ENCODE data around the gene RPS6KA5.

RPS6KA5 gene

DNA sequence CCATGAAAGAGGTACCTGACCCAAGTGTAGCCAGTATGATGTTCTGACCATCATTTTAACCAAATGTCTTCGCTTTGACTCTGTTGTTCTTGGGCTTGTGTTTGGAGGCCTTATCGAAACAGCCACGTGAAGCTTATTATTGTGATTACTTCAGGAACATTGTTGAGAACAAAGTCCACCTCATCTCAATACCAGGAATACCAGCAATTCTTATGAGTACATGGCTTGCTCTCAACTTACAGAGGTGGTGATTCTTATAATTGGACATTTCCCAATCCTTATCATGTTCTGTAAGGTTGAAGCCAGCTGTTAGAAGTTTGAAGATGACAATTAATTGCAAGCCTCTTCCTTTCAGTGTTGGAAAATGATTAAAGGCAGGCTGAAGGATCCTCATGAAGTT is 21.8 kb upstream of the RPS6KA5 start:
- DNase-seq (no peak), ATAC-seq (ENCODE audit: insufficient read depth, low read depth) (no peak)
- Histone ChIP-seq H3K9ac (ENCODE audit: low read depth, low read length) (no peak overlapping the region), H4K20me1 (ENCODE audit: insufficient read depth, low read length) (peaks cover 4% of the 10 kb centered on the region; the same call in 1 of the 2 replicates), H2AFZ (ENCODE audit: low read depth, low read length) (no peak overlapping the region), H3K4me3 (ENCODE audit: low read depth in 1 of 2, low read length in 2 of 2) (no peak overlapping the region), H3K4me2 (ENCODE audit: insufficient read depth, low read length) (no peak overlapping the region), H3K36me3 (ENCODE audit: insufficient read depth, low read length) (no peaks in the 10 kb centered on the region), H3K27ac (ENCODE audit: low read length) (no peak overlapping the region), H3K79me2 (ENCODE audit: insufficient read depth, low read length) (no peaks in the 10 kb centered on the region), H3K4me1 (ENCODE audit: insufficient read depth, low read length) (peaks cover 14% of the 10 kb centered on the region), H3K27me3 (ENCODE audit: insufficient read depth, low read length, poor library complexity) (peaks cover 10% of the 10 kb centered on the region), H3K9me3 (ENCODE audit: insufficient read depth, low read length, severe bottlenecking) (no peaks in the 10 kb centered on the region)
- no peak for TF ChIP-seq CTCF (IDR thresholded peaks at IDR 0.05; ENCODE audit: borderline replicate concordance, extremely low read depth, low read length, poor library complexity, severe bottlenecking)
- TF ChIP-seq EZH2 (IDR thresholded peaks at IDR 0.05; ENCODE audit: borderline replicate concordance, low read depth, low read length, severe bottlenecking): no peak

DNA sequence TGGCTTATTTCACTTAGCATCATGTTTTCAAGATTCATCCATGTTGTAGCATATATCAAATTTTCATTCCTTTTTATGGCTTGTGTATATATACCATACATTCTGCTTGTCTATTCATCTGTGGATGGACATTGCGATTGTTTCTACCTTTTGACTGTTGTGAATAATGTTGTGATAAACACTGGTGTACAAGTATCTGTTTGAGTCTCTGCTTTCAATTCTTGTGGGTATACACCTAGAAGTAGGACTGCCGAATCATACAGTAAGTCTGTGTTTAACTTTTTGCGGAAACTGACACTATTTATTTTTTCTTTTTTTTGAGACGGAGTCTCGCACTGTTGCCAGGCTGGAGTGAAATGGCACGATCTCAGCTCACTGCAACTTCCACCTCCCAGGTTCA is 19.6 kb upstream of the RPS6KA5 start:
- H4K20me1 ChIP-seq (ENCODE audit: insufficient read depth, low read length): peaks cover 12% of the 10 kb centered on the region; the same call in 1 of the 2 replicates
- ATAC-seq (ENCODE audit: insufficient read depth, low read depth): no peak
- no peak overlapping the region for H3K4me3 ChIP-seq (ENCODE audit: low read depth in 1 of 2, low read length in 2 of 2)
- H3K79me2 ChIP-seq (ENCODE audit: insufficient read depth, low read length): no peaks in the 10 kb centered on the region
- H3K36me3 ChIP-seq (ENCODE audit: insufficient read depth, low read length): no peaks in the 10 kb centered on the region
- H3K9me3 ChIP-seq (ENCODE audit: insufficient read depth, low read length, severe bottlenecking): no peaks in the 10 kb centered on the region
- no peak overlapping the region for H3K4me2 ChIP-seq (ENCODE audit: insufficient read depth, low read length)
- peaks cover 11% of the 10 kb centered on the region for H3K27me3 ChIP-seq (ENCODE audit: insufficient read depth, low read length, poor library complexity)
- no peak for DNase-seq
- no peak overlapping the region for H3K9ac ChIP-seq (ENCODE audit: low read depth, low read length)
- TF ChIP-seq EZH2 (IDR thresholded peaks at IDR 0.05; ENCODE audit: borderline replicate concordance, low read depth, low read length, severe bottlenecking): no peak
- no peak for TF ChIP-seq CTCF (IDR thresholded peaks at IDR 0.05; ENCODE audit: borderline replicate concordance, extremely low read depth, low read length, poor library complexity, severe bottlenecking)
- H3K4me1 ChIP-seq (ENCODE audit: insufficient read depth, low read length): peaks cover 14% of the 10 kb centered on the region
- no peak overlapping the region for H2AFZ ChIP-seq (ENCODE audit: low read depth, low read length)
- no peak overlapping the region for H3K27ac ChIP-seq (ENCODE audit: low read length)

GRCh38 chr14:91078095-91078737 is 17.8 kb upstream of the RPS6KA5 start:
- DNase-seq (peak; percentile 78), ATAC-seq (ENCODE audit: insufficient read depth, low read depth) (peak; percentile 100)
- Histone ChIP-seq H3K79me2 (ENCODE audit: insufficient read depth, low read length) (no peaks in the 10 kb centered on the region), H4K20me1 (ENCODE audit: insufficient read depth, low read length) (peaks cover 11% of the 10 kb centered on the region; the same call in 1 of the 2 replicates), H3K27ac (ENCODE audit: low read length) (no peak overlapping the region), H3K36me3 (ENCODE audit: insufficient read depth, low read length) (no peaks in the 10 kb centered on the region), H2AFZ (ENCODE audit: low read depth, low read length) (no peak overlapping the region), H3K4me1 (ENCODE audit: insufficient read depth, low read length) (peaks cover 14% of the 10 kb centered on the region), H3K9me3 (ENCODE audit: insufficient read depth, low read length, severe bottlenecking) (no peaks in the 10 kb centered on the region), H3K9ac (ENCODE audit: low read depth, low read length) (no peak overlapping the region), H3K4me2 (ENCODE audit: insufficient read depth, low read length) (peak overlapping the region; percentile 19; the same call in 1 of the 2 replicates), H3K27me3 (ENCODE audit: insufficient read depth, low read length, poor library complexity) (peaks cover 11% of the 10 kb centered on the region), H3K4me3 (ENCODE audit: low read depth in 1 of 2, low read length in 2 of 2) (no peak overlapping the region)
- TF ChIP-seq CTCF (IDR thresholded peaks at IDR 0.05; ENCODE audit: borderline replicate concordance, extremely low read depth, low read length, poor library complexity, severe bottlenecking): no peak
- TF ChIP-seq EZH2 (IDR thresholded peaks at IDR 0.05; ENCODE audit: borderline replicate concordance, low read depth, low read length, severe bottlenecking): no peak
